Stomach (tissue), 9 donors: Measurements from ENCODE around the gene ZFX. TPM values are rescaled to one million over a fixed set of nuclear protein-coding genes. Genes with fewer than 3 reads are reported as not detected.

Experiments used
- DNase-seq, 2 donors: peaks; one replicate each; pipeline versions ENCODE4 v3.0.0 to v3.0.0-alpha.2; 2013 to 2019
- H3K27ac ChIP-seq, 5 donors: fragments of 200-600 bp in 4 of 5; sonication (generic) in 4 of 5; one replicate each; pipeline ENCODE4 v1.5.1; 2013 to 2019; ENCODE audit warnings: mild to moderate bottlenecking in 1 of 5, moderate library complexity in 1 of 5
- H3K27me3 ChIP-seq, 3 donors: fragments of 200-600 bp; sonication (generic); one replicate each; pipeline ENCODE4 v1.5.1; 2017 to 2019; ENCODE audit warnings: mixed run types in 1 of 3
- H3K36me3 ChIP-seq, 4 donors: fragments of 200-600 bp; sonication (generic); 1 replicate in 3 of 4; 2 replicates in 1 of 4; pipeline ENCODE4 v1.5.1; 2016 to 2019
- H3K4me1 ChIP-seq, 4 donors: fragments of 200-600 bp; sonication (generic); one replicate each; pipeline ENCODE4 v1.5.1; 2016 to 2019
- H3K4me3 ChIP-seq, 4 donors: fragments of 200-600 bp; sonication (generic) in 3 of 4; one replicate each; pipeline ENCODE4 v1.5.1; 2016 to 2019; ENCODE audit warnings: mild to moderate bottlenecking in 1 of 4
- H3K9me3 ChIP-seq, 4 donors: fragments of 200-600 bp; sonication (generic); one replicate each; pipeline ENCODE4 v1.5.1; 2016 to 2019
- EP300 ChIP-seq: sonication (generic); formaldehyde crosslinking; IDR thresholded peaks from one replicate; pipeline ENCODE4 v1.6.1; 2017; ENCODE audit warnings: antibody characterized with exemption
- POLR2A ChIP-seq, 4 donors: fragments of 450-650 bp; IDR thresholded peaks; one replicate each; pipeline ENCODE4 v1.6.1; 2016; ENCODE audit warnings: antibody characterized with exemption in 4 of 4, control low read depth in 2 of 4, mild to moderate bottlenecking in 1 of 4, moderate library complexity in 1 of 4
- POLR2AphosphoS5 ChIP-seq, 3 donors: sonication (generic); formaldehyde crosslinking; IDR thresholded peaks; one replicate each; pipeline ENCODE4 v1.6.1; 2016; ENCODE audit warnings: antibody characterized with exemption in 3 of 3
- WGBS, 5 donors: extraction: QIAGEN DNeasy Blood & Tissue Kit in 3 of 5; methylation state at CpG; one replicate each; pipeline versions ENCODE4 v1.1.5 to v1.1.7; 2013 to 2018; 5-methylcytosine and 5-hydroxymethylcytosine counted together
- intact Hi-C: fragments of 100-400 bp; cut with DNase I; formaldehyde crosslinking; loops from one replicate; pipeline ENCODE4 v1.15.1; 2023; ENCODE audit warnings: low total_unique reads
- polyA plus RNA-seq, 3 donors: library from polyadenylated mRNA; stranded (reverse); fragments of 200-250 nt; gene quantifications; one replicate each; pipeline ENCODE4 v1.2.3, GENCODE V29; 2013
- total RNA-seq, 5 donors: library from RNA; depleted of rRNA; stranded (reverse); fragments of >200 nt; gene quantifications; one replicate each; pipeline versions ENCODE4 v1.1.0 to v1.2.3, GENCODE V29; 2014 to 2016
- TF ChIP-seq, protein P1 (sequence below), 7 experiments: fragments of 450-650 bp in 4 of 7; fragments of 200-600 bp in 3 of 7; sonication (generic) in 3 of 7; IDR thresholded peaks; one replicate each; pipeline ENCODE4 v1.5.1; 2016 to 2019; ENCODE audit warnings: antibody characterized with exemption in 7 of 7, control low read depth in 2 of 7, mild to moderate bottlenecking in 1 of 7
- donor health status: healthy with polysubstance abuse.
- donor health status: Bipolar disorder and iron deficiency.
- donor health status: healthy.

The ZFX gene
- total and polyA plus RNA-seq, 8 donors: 3.8 to 73.6 (median 17.4) TPM

DNA sequence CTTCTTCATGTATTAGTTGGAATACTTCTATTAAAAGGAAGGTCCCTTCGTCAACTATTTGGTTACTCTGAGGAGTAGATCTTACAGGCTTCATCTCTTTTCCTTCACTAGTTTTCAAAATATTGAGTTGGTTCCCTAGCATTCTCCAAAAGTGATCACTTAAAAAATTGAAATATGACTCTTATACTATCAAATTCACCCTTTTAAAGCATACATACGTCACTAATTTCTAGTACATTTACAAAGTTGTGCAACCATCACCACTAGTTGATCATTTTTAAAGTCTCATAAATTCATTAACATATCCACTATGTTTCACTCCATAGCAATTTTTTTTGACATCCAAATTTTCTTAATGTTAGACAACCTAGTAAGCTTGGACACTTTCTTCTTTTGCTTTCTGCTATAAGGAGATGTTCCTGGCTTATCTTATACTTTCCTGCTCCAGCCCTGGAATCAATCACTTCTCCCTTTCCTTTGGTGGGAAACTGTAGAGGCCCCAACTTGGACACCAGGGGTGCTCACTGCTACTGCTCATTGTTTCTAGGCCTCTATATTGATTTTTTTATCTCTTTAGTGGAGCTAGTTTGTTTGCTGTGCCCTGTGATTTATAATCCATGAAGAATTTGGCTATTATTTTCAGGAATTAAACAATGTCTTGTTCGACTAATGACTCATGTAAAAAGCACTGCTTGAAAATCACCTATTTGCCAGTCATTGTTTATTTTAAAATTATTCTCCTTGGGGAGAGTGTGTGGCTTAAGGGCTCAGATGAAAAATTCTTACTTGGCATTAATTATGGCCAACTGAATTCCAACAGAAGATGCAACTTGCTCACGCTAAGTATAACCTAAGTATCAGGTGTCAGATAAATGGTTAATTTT, 4.0 kb upstream of the ZFX start:
- TF ChIP-seq EP300 (no peak), POLR2AphosphoS5 (IDR thresholded peaks at IDR 0.05) (no peak), POLR2A (IDR thresholded peaks at IDR 0.05) (no peak)
- TF ChIP-seq, protein P1, sequence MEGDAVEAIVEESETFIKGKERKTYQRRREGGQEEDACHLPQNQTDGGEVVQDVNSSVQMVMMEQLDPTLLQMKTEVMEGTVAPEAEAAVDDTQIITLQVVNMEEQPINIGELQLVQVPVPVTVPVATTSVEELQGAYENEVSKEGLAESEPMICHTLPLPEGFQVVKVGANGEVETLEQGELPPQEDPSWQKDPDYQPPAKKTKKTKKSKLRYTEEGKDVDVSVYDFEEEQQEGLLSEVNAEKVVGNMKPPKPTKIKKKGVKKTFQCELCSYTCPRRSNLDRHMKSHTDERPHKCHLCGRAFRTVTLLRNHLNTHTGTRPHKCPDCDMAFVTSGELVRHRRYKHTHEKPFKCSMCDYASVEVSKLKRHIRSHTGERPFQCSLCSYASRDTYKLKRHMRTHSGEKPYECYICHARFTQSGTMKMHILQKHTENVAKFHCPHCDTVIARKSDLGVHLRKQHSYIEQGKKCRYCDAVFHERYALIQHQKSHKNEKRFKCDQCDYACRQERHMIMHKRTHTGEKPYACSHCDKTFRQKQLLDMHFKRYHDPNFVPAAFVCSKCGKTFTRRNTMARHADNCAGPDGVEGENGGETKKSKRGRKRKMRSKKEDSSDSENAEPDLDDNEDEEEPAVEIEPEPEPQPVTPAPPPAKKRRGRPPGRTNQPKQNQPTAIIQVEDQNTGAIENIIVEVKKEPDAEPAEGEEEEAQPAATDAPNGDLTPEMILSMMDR (IDR thresholded peaks at IDR 0.05): no peak
- intact Hi-C loops: no loop called here
- Histone ChIP-seq H3K36me3 (no peaks in the 10 kb centered on the region), H3K27me3 (no peaks in the 10 kb centered on the region), H3K4me1 (peaks cover 3 to 37% (median 23%) of the 10 kb centered on the region in 4 donors), H3K4me3 (no peak overlapping the region), H3K27ac (peak overlapping the region in 4 of 5 donors; percentile 92 to 100 (median 99)), H3K9me3 (no peaks in the 10 kb centered on the region)
- DNase-seq: no peak
- WGBS, 5 donors: 60 to 76% (median 66%) methylated on average over 4 of the region's 4 CpGs

DNA sequence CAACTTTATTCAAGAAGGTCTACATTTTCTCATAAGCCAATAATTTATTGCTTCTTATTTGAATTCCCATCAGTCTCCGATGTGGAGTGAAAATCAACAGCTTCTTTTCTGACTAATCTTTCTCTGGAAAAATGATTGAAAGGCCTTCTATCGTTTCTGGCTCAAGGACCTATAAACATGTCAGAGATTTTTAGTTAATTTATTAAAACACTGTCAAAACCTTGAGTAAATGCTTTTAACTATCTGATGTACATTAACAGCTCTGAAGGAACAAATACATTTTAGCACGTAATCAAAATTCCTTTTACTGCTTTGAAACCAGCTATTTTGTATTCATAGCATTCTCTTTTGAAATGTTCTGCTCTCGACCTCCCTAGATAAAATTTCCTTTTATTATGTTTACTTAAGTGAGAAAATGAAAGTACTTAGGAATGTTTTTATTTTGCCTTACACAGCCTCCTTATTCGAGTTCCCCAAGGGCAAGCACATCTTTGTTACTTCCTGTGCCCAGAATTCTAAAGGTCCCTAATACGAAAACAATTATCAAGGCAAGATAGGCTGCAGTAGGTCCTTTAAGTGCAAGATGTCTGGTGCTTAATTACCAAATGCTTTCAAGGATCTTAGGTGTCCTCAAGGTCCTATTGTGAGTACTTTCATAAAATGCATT, 3.1 kb upstream of the ZFX start:
- intact Hi-C loops: no loop called here
- 4 to 19% (median 11%) methylated on average over 6 of the region's 6 CpGs for WGBS, 5 donors
- H3K27me3 ChIP-seq: no peaks in the 10 kb centered on the region
- H3K27ac ChIP-seq: peak overlapping the region in 4 of 5 donors; percentile 92 to 100 (median 99)
- H3K4me3 ChIP-seq: peak overlapping the region in 1 of 4 donors; percentile 21
- TF ChIP-seq, protein P1 (IDR thresholded peaks at IDR 0.05): no peak
- no peak for TF ChIP-seq POLR2A (IDR thresholded peaks at IDR 0.05)
- TF ChIP-seq POLR2AphosphoS5 (IDR thresholded peaks at IDR 0.05): no peak
- no peak for TF ChIP-seq EP300
- no peaks in the 10 kb centered on the region for H3K9me3 ChIP-seq
- DNase-seq: no peak
- peaks cover 6 to 45% (median 28%) of the 10 kb centered on the region in 4 donors for H3K4me1 ChIP-seq
- no peaks in the 10 kb centered on the region for H3K36me3 ChIP-seq

DNA sequence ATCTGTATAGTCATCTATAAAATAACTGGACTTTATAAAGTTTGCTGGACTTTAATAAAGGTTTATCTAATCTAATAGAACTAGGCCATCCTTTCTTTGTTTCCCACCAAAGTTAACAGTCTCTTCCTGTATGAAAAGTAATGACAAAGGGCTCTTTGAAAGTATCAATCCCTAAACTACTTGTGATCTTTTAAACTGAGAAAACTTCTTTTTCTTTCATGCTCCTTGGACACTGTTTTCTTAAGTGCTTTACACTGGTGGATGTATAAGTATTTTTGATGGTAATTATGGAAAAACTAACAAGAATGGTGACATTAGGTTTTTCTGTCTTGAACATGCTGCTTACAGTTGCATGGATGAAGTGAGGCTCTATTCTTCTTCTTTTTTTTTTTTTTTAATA, 2.4 kb upstream of the ZFX start:
- H3K4me3 ChIP-seq: no peak overlapping the region
- no peaks in the 10 kb centered on the region for H3K27me3 ChIP-seq
- no peaks in the 10 kb centered on the region for H3K9me3 ChIP-seq
- H3K27ac ChIP-seq: peak overlapping the region in 4 of 5 donors; percentile 92 to 100 (median 99)
- no peak for DNase-seq
- no peak for TF ChIP-seq POLR2AphosphoS5 (IDR thresholded peaks at IDR 0.05)
- TF ChIP-seq, protein P1 (IDR thresholded peaks at IDR 0.05): no peak
- no peak for TF ChIP-seq POLR2A (IDR thresholded peaks at IDR 0.05)
- TF ChIP-seq EP300: no peak
- H3K4me1 ChIP-seq: peaks cover 8 to 52% (median 36%) of the 10 kb centered on the region in 4 donors
- intact Hi-C loops: no loop called here
- H3K36me3 ChIP-seq: no peaks in the 10 kb centered on the region

DNA sequence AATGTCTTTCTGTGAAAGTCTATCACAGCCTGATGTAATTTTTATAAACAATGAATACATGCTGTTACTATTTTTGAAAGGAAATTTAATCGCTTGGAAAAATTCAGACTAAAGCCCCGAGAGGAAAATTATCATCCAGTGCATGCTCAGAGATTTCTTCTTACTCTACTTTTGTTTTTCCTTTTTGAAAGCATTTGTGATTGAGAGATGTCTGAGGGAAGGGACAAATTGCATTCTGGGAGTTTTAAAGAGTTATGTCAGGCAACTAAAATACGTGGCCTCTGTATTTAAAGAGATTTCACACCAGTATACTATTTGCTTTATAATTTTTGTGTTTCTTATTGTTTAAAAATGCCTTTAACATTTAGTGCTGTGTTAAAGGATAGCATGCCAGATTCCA, 1.4 kb upstream of the ZFX start:
- H3K4me1 ChIP-seq: peaks cover 8 to 62% (median 45%) of the 10 kb centered on the region in 4 donors
- H3K27ac ChIP-seq: peak overlapping the region in 4 of 5 donors; percentile 92 to 100 (median 99)

More for the DNA sequence above, 1.4 kb upstream of the ZFX start:
- Histone ChIP-seq H3K27me3 (no peaks in the 10 kb centered on the region), H3K9me3 (no peaks in the 10 kb centered on the region), H3K4me3 (peak overlapping the region in 1 of 4 donors; percentile 75), H3K36me3 (no peaks in the 10 kb centered on the region)
- 10 to 23% (median 16%) methylated on average over 3 of the region's 3 CpGs for WGBS, 5 donors
- TF ChIP-seq EP300 (no peak), POLR2A (IDR thresholded peaks at IDR 0.05) (no peak), POLR2AphosphoS5 (IDR thresholded peaks at IDR 0.05) (no peak)
- TF ChIP-seq, protein P1 (IDR thresholded peaks at IDR 0.05): no peak
- intact Hi-C loops: no loop called here
- no peak for DNase-seq
